Esophagus muscularis mucosa (tissue), 3 donors: Measurements from ENCODE around the gene CCDC40.

Experiments
- EP300 ChIP-seq: sonication (generic); formaldehyde crosslinking; IDR thresholded peaks from one replicate; pipeline ENCODE4 v1.6.1; 2017; ENCODE audit warnings: antibody characterized with exemption
- POLR2AphosphoS5 ChIP-seq, 2 donors: sonication (generic); formaldehyde crosslinking; IDR thresholded peaks; one replicate each; pipeline ENCODE4 v1.6.1; 2017; ENCODE audit warnings: antibody characterized with exemption in 2 of 2

GRCh38 chr17:80102664-80103448 is 66.4 kb downstream of the CCDC40 start:
- TF ChIP-seq POLR2AphosphoS5 (IDR thresholded peaks at IDR 0.05) (no peak), EP300 (no peak)
